Measurements from ENCODE around the gene FANCF. TPM values are rescaled to one million over a fixed set of nuclear protein-coding genes. Genes with fewer than 3 reads are reported as not detected.
"Not testable (repeated sequence)": the region's sequence is repeated elsewhere in the genome, so short reads cannot be mapped to it uniquely, and the experiment has no call there.

The FANCF gene, protein sequence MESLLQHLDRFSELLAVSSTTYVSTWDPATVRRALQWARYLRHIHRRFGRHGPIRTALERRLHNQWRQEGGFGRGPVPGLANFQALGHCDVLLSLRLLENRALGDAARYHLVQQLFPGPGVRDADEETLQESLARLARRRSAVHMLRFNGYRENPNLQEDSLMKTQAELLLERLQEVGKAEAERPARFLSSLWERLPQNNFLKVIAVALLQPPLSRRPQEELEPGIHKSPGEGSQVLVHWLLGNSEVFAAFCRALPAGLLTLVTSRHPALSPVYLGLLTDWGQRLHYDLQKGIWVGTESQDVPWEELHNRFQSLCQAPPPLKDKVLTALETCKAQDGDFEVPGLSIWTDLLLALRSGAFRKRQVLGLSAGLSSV
- 21.6 and 22.9 TPM in 2 replicates for total RNA-seq (2014; rRNA removed; shearing (Covaris generic))

GRCh38 chr11:22625448-22626287 lies at the start of gene FANCF:
FANCF (minus strand) TSS chr11:22625823; CDS start chr11:22625810, 13 bp downstream.
- peak; percentile 100 for DNase-seq (ENCODE audit: low spot score)

DNA sequence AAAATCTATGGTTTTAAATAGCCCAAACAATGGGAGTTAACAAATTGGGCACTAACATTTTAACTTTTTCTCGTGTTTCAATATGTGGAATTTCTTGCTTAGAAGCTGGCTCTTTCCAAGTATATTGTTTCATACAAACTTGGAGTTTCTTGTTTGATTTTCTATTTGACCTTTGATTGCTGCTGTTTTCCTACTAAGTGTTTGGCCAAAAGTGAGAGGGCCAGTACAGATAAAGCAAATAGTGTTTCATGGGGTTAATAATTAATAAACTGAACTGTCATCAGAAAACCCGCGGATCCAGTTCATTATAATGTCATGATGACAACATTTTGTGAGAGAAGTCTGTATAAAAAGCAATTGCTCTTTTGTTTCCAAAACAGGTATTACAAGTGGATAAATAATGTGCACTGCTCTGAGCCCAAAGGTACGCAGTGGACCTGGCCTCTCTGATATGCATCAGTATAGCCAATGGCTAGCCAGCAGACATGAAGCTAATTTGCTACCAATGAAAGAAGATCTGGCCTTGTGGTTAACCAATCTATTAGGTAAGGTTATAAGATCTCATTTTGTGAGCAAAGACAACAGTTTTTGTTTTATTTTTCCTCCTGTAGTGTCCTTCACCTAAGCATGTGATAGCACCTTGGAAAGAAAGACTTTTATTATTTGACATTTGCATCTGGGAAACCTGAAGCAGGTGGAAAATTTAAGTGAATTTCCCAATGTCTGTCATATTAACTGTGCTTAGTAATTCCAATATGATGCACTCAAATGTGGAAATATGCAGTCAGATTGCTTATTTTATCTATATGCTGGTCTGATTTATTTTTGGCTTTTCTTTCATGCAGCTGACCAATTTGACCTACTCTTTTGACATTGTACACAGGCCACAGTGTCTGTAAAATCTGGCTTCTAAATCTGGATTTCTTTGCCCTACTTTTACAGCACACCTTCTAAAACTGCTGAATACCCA lies 49.1 kb upstream of the FANCF start:
- peak; percentile 93 for DNase-seq (ENCODE audit: low spot score)

DNA sequence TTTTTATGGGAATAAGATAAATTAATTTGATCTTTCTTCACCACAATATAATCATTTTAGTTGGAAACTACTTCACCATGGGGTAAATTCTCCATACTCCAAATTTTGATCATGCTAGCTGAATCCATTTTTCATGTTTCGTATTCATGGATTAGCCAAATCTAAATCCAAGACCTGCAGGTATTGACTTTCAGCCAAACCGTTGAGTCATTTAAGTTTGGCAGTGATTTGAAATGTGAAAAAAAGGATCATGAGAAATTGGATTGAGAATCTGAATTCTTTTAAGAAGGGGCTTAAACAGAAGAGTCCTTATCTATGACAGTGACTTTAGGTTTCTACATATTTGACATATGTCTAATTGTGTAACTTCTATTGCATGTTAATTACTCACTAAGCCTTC lies 46.1 kb upstream of the FANCF start:
- DNase-seq (ENCODE audit: low spot score): no peak

GRCh38 chr11:22670830-22671229 lies 45.2 kb upstream of the FANCF start:
- peak; percentile 77 for DNase-seq (ENCODE audit: low spot score)

DNA sequence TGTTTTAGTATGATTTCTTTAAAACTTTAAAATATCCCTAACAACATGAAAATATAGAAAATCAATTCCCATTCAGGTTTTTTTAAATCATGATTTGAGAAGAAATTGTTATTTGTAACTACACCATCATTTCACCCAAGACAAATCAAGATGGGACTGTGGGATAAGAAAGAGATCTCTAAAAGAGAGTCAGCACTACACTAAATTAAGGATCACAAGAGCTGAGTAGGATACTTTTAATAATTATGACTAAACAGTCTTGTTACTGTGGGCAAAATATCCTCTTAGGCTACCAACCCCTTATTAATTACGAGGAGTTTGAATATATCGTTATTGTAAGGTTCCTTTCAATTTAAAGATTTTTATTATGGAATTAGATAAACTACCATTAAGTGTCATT lies 43.7 kb upstream of the FANCF start:
- DNase-seq (ENCODE audit: low spot score): no peak

DNA sequence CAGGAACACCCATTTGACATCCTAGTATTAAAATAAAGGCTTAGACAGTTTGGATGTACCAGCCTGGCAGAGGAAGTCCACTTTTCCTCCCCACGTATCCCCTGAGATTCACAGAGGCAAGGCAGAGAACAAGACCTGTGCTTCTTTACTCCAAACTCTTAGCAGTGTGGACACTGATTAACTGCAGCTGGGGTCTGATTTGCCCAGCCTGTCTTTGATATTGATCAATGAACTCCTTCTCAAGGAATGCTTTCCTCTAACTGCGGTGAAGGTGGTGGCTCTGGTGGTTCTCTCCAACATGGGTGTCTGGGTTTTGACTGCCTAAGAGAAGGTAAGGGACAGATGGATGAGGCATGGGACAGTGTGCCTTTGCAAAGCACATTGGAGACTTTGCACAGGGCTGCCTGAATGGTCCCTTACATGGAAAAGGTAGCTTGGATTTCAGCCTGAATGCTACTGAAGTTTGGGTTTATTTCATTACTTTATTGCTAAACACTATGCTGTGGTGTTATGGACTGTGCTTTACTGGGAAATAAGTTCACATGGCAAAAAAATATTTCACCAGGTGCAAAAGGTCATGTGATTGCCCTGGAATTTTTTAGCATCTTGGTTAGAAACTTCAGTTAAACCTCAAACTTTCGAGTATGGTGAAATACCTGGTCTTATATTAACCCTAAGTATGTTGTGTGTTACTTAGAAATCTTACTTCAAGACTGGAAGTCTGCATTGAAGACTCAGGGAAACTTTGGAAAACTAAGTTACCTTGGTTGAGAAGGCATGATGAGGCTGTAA lies 42.6 kb upstream of the FANCF start:
- DNase-seq (ENCODE audit: low spot score): no peak

DNA sequence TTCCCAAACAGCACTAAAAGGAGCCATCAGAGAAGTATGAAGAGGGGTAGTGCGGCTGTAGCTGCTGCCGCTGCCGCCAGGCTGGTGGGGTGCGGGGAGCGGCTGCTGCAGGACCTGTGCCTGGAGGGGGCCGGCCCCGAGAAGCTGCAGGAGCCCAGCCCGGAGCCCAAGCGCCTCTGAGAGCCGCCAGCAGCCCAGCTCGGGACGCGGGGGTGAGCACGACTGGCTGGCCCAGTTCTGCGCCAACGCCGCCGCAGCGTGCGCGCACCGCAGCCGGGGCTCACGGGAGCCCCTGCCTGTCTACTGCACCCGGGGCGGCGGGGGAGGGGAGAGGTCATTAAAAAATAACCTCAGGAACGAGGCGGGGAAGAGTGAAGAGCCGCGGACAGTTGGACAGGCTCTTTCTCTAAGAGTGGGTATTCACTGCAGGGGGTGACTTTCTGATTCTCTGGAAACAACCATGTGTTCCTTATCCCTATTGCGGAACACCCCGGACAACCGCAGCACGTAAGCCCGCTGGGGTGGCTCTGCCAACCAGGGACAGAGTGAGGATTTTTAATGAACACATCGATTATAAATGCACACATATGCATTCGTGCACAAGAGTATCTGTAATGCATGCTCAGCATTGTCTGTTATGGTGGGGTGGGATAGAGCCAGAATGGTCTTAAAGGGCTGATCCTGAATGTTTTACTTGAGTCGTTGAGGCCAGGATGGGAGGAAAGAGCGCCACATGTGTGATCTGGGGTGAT lies 41.2 kb upstream of the FANCF start:
- DNase-seq (ENCODE audit: low spot score): no peak

DNA sequence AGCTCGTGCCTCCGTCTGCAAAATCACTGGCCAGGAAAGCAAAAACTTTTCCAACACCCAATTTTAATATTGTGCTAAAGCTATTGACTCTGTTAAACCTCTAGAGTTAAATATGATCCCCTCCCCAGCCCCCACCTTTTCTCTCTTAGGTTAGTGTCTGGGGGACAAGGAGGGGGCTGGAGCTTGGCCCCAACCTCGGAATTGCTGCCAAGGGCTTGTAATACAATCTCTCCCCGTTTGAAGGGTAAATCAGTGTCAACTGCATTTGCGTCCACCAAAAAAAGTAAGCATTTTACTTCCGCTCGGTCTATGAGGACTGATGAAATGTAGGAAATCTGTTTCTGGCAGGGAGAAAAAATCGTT lies 40.7 kb upstream of the FANCF start, which contains the start of gene GAS2:
TSS of gene GAS2 (plus strand) at position 287 of the 363 bp plus-strand sequence. CDS start 8,259 bp downstream, outside the sequence.
- no peak for DNase-seq (ENCODE audit: low spot score)

DNA sequence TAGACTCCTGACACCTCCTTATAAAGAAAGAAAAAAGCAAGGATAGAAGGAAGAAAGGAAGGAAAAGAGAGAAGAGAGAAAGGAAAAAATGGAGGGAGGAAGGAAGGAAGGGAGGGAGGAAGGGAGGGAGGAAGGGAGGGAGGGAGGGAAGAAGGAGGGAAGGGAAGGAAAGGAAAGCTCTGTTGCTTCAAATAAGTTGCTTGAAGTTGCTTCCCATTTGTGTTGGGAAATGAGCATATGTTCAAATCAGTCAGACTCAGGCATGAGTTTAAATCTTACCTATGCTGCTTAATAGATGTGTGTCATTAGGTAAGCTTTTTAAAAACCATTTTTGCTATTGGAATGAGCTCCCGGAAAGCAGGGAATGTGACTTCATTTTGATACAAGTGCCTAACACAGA lies 34.2 kb upstream of the FANCF start:
- DNase-seq (ENCODE audit: low spot score): no peak

GRCh38 chr11:22657101-22657694 lies 31.6 kb upstream of the FANCF start:
- no peak for DNase-seq (ENCODE audit: low spot score)

GRCh38 chr11:22656130-22656529 lies 30.5 kb upstream of the FANCF start:
- DNase-seq (ENCODE audit: low spot score): no peak

DNA sequence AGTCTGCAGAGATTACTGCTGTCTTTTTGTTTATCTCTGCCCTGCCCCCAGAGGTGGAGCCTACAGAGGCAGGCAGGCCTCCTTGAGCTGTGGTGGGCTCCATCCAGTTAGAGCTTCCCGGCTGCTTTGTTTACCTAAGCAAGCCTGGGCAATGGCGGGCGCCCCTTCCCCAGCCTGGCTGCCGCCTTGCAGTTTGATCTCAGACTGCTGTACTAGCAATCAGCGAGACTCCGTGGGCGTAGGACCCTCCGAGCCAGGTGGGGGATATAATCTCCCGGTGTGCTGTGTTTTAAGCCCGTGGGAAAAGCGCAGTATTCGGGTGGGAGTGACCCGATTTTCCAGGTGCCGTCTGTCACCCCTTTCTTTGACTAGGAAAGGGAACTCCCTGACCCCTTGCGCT lies 26.7 kb upstream of the FANCF start:
- DNase-seq (ENCODE audit: low spot score): not testable (repeated sequence)

DNA sequence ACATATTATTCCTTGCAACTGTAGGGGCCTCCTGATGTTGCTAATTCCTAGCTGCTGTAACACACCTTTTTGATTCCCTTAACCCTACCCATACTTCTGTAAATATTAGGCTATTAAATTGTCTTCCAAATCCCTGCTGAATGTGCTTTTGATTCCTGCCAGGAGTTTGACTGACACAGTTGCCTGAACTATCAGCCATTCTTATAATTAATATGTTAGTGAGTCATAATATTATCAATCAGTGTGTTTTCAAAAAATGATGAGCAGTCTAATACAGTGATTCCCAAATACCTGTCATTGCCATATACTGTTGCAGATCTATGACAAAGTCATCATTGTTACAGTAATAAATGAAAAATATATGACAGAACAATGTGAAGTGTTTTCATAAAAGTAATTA lies 15.9 kb upstream of the FANCF start:
- DNase-seq (ENCODE audit: low spot score): no peak

GRCh38 chr11:22640862-22641261 lies 15.2 kb upstream of the FANCF start:
- DNase-seq (ENCODE audit: low spot score): no peak

GRCh38 chr11:22635689-22636088 lies 10.1 kb upstream of the FANCF start:
- DNase-seq (ENCODE audit: low spot score): no peak

DNA sequence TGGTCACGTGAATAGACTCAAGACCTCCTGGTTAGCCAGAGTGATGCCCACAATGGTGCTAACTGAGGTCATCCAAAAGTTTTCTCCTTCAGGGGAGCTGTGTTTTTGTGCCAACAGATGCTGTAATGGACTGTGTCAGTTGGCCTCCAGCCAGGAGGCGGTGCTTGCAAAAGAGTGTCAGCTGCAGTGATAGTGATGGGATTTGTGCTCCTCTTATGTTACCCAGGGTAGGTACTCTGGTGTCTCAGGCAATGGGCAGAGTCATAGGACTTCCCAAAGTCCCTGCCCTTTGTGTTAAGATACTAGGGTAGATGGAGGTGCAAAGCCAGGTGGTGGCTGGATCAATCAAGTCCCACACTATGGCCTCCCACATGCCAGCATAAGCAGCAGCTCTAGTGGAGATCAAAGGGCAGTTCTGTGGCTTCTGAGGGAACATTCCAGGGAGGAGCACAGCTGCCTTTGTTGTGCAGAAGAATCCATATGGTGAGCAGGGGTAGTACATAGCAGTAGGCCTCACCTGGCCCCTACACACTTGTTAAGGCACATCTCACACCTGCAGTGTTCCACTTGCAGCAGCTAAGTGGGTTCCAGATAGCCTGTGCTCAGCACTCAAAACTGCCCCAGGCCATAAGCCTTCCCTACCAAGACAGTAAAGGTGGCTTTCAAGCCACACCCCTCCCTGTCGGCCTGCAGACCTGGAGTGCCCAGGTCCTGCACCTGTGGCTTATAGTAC lies 9.4 kb upstream of the FANCF start:
- peak; percentile 95 for DNase-seq (ENCODE audit: low spot score)

GRCh38 chr11:22633354-22633902 lies 7.8 kb upstream of the FANCF start:
- DNase-seq (ENCODE audit: low spot score): peak; percentile 17

DNA sequence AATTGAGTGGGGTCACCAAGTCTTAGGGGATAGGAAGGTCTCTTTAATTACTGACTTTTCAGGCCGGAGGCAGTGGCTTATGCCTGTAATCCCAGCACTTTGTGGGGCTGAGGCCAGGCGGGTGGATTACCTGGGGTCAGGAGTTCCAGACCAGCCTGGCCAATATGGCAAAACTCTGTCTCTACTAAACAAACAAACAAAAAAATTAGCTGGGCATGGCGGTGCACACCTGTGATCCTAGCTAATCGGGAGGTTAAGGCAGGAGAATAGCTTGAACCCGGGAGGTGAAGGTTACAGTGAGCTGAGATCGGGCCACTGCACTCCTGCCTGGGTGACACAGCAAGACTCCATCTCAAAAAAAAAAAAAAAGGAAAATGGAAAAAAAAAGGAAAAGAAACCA lies 1.8 kb upstream of the FANCF start:
- DNase-seq (ENCODE audit: low spot score): no peak

Measured in HT-29 (cell line).